NCI-H1092 (cell line): ENCODE measurements around the gene ARAP2.

Source experiments
- DNase-seq: peaks from one replicate; lab custom pipeline; 2025; lab: John Stamatoyannopoulos, UW

ARAP2 gene

GRCh38 chr4:36215627-36216026, 28.7 kb downstream of the ARAP2 start:
- no peak for DNase-seq

GRCh38 chr4:36214735-36215485, 29.4 kb downstream of the ARAP2 start:
- no peak for DNase-seq

GRCh38 chr4:36213977-36214376, 30.3 kb downstream of the ARAP2 start:
- no peak for DNase-seq

GRCh38 chr4:36211084-36211483, 33.2 kb downstream of the ARAP2 start:
- DNase-seq: no peak

GRCh38 chr4:36209941-36210649, 34.2 kb downstream of the ARAP2 start:
- DNase-seq: no peak

- no peak for DNase-seq
Observed at GRCh38 chr4:36208893-36209473, 35.3 kb downstream of the ARAP2 start.

- DNase-seq: no peak
Observed at GRCh38 chr4:36207831-36208520, 36.3 kb downstream of the ARAP2 start.

- no peak for DNase-seq
Observed at GRCh38 chr4:36207367-36207766, 36.9 kb downstream of the ARAP2 start.

GRCh38 chr4:36206603-36207311, 37.6 kb downstream of the ARAP2 start:
- no peak for DNase-seq

GRCh38 chr4:36206012-36206411, 38.3 kb downstream of the ARAP2 start:
- no peak for DNase-seq

GRCh38 chr4:36198861-36199260, 45.5 kb downstream of the ARAP2 start:
- DNase-seq: no peak

GRCh38 chr4:36198068-36198808, 46.1 kb downstream of the ARAP2 start:
- DNase-seq: no peak

GRCh38 chr4:36197501-36197900, 46.8 kb downstream of the ARAP2 start:
- DNase-seq: no peak

GRCh38 chr4:36196145-36196913, 48.0 kb downstream of the ARAP2 start:
- DNase-seq: no peak

- no peak for DNase-seq
Observed at GRCh38 chr4:36192922-36193321, 51.4 kb downstream of the ARAP2 start.

GRCh38 chr4:36189511-36190226, 54.6 kb downstream of the ARAP2 start:
- no peak for DNase-seq

GRCh38 chr4:36187723-36188333, 56.5 kb downstream of the ARAP2 start:
- no peak for DNase-seq

- no peak for DNase-seq
Observed at GRCh38 chr4:36183665-36184393, 60.5 kb downstream of the ARAP2 start.

GRCh38 chr4:36183232-36183631, 61.1 kb downstream of the ARAP2 start:
- DNase-seq: no peak
